Loucy (cell line): ENCODE measurements around the gene ABCA7.

Experiments used
- H2AFZ ChIP-seq: fragments of 200-600 bp; sonication (generic); 2 replicates; pipeline ENCODE4 v1.6.0; 2016; ENCODE audit warnings: antibody characterized with exemption, mild to moderate bottlenecking, low read length, moderate library complexity
- H3F3A ChIP-seq: fragments of 200-600 bp; 2 replicates; pipeline ENCODE4 v1.6.0; 2016; ENCODE audit warnings: antibody characterized with exemption, low read depth, mild to moderate bottlenecking
- H3K27me3 ChIP-seq: fragments of 200-600 bp; sonication (generic); 2 replicates; pipeline ENCODE4 v1.6.1; 2014; ENCODE audit warnings: low read length, mild to moderate bottlenecking; ENCODE audit not compliant: insufficient read depth, poor library complexity, severe bottlenecking
- H3K36me3 ChIP-seq: fragments of 200-600 bp; sonication (generic); 2 replicates; pipeline ENCODE4 v1.6.1; 2016; ENCODE audit warnings: low read length; ENCODE audit not compliant: insufficient read depth
- H3K4me1 ChIP-seq: fragments of 200-600 bp; sonication (generic); 2 replicates; pipeline ENCODE4 v1.5.1; 2014; ENCODE audit warnings: low read length, mild to moderate bottlenecking; ENCODE audit not compliant: insufficient read depth, poor library complexity, severe bottlenecking
- H3K4me2 ChIP-seq: fragments of 200-600 bp; sonication (generic); 2 replicates; pipeline ENCODE4 v1.6.0; 2014; ENCODE audit warnings: antibody characterized with exemption, low read length, low read depth, mild to moderate bottlenecking; ENCODE audit not compliant: poor library complexity, severe bottlenecking
- H3K4me3 ChIP-seq: fragments of 200-600 bp; sonication (generic); 2 replicates; pipeline ENCODE4 v1.5.1; 2014; ENCODE audit warnings: low read length, mild to moderate bottlenecking, mixed read lengths; ENCODE audit not compliant: poor library complexity, severe bottlenecking
- H3K79me2 ChIP-seq: fragments of 200-600 bp; sonication (generic); 2 replicates; pipeline ENCODE4 v1.6.1; 2014; ENCODE audit warnings: low read length; ENCODE audit not compliant: insufficient read depth
- H3K9ac ChIP-seq: fragments of 200-600 bp; sonication (generic); 2 replicates; pipeline ENCODE4 v1.6.0; 2014; ENCODE audit warnings: mild to moderate bottlenecking, low read depth, low read length, moderate library complexity; ENCODE audit not compliant: poor library complexity, severe bottlenecking
- H3K9me2 ChIP-seq: fragments of 200-600 bp; sonication (generic); replicated peaks from 2 replicates; pipeline ENCODE4 v1.6.1; 2016; ENCODE audit warnings: low read depth, low read length, mixed read lengths
- H3K9me3 ChIP-seq: fragments of 200-600 bp; sonication (generic); 2 replicates; pipeline ENCODE4 v1.6.1; 2014; ENCODE audit warnings: mild to moderate bottlenecking, antibody characterized with exemption, low read length, low read depth; ENCODE audit not compliant: insufficient read depth
- H4K20me1 ChIP-seq: fragments of 200-600 bp; sonication (generic); 2 replicates; pipeline ENCODE4 v1.6.0; 2014; ENCODE audit warnings: antibody characterized with exemption, low read length, mild to moderate bottlenecking; ENCODE audit not compliant: insufficient read depth, poor library complexity, severe bottlenecking
- EZH2phosphoT487 ChIP-seq: fragments of 200-600 bp; IDR thresholded peaks from 2 replicates; pipeline ENCODE4 v1.6.1; 2018; ENCODE audit warnings: antibody characterized with exemption, mild to moderate bottlenecking, moderate library complexity, borderline replicate concordance
- TF ChIP-seq, protein P1 (sequence below): fragments of 200-600 bp; sonication (generic); conservative IDR thresholded peaks from 2 replicates; pipeline ENCODE4 v1.5.1; 2014; ENCODE audit warnings: mild to moderate bottlenecking, antibody characterized with exemption, low read length

Gene ABCA7

DNA sequence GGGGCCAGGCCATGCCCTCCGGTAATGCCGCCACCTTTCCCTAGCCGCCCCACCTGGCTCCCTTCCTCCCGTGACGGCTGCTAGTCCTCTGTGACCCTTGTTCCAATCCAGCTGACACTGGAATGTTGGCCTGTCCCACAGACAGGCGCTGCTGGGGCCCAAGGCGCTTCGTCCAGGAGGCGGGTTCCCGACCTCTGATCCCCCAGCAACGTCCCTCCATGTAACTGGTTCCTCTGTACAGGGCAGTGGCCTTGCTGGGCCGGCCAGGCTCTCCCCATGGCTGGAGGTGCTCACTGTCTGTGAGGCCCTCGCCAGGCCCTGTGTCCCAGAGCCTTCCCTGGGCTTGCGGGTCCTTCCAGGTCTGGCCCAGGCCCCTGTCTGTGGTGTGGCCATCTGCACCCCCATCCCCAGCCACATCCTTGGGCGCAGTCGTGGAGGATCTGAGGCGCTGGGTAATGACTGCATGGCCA, 46.5 kb upstream of the ABCA7 start:
- Histone ChIP-seq H3K4me3 (no peak overlapping the region), H2AFZ (no peak overlapping the region), H4K20me1 (no peaks in the 10 kb centered on the region), H3K9me2 (no peaks in the 10 kb centered on the region), H3K9ac (no peak overlapping the region), H3K79me2 (no peaks in the 10 kb centered on the region), H3K36me3 (no peaks in the 10 kb centered on the region; the same call in 1 of the 2 replicates), H3F3A (no peaks in the 10 kb centered on the region; the same call in 1 of the 2 replicates), H3K4me1 (no peaks in the 10 kb centered on the region), H3K4me2 (no peak overlapping the region), H3K27me3 (no peaks in the 10 kb centered on the region), H3K9me3 (no peaks in the 10 kb centered on the region)
- TF ChIP-seq, protein P1, sequence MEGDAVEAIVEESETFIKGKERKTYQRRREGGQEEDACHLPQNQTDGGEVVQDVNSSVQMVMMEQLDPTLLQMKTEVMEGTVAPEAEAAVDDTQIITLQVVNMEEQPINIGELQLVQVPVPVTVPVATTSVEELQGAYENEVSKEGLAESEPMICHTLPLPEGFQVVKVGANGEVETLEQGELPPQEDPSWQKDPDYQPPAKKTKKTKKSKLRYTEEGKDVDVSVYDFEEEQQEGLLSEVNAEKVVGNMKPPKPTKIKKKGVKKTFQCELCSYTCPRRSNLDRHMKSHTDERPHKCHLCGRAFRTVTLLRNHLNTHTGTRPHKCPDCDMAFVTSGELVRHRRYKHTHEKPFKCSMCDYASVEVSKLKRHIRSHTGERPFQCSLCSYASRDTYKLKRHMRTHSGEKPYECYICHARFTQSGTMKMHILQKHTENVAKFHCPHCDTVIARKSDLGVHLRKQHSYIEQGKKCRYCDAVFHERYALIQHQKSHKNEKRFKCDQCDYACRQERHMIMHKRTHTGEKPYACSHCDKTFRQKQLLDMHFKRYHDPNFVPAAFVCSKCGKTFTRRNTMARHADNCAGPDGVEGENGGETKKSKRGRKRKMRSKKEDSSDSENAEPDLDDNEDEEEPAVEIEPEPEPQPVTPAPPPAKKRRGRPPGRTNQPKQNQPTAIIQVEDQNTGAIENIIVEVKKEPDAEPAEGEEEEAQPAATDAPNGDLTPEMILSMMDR, result no peak
- TF ChIP-seq EZH2phosphoT487, result no peak

DNA sequence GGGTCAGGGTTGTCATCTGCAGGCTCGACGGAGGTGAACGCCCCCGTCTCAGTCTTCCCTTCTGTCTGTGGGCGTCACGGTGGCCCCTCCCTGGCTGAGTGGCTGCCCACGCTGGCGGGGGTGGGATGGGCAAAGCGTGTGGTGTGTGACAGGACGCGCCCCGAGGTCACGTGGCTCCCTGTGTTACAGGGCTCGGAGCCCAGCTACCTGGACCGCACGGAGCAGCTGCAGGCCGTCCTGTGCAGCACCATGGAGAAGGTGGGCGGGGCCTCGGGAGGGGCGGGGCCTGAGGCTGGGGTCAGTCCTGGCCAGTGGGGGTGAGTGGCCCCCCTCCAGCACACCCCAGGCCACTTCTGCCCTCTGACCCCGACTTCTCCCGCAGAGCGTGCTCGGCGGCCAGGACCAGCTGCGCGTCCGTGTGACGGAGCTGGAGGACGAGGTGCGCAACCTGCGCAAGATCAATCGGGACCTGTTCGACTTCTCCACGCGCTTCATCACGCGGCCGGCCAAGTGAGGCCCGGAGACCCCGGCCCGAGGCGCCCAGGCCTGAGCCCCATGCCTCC, 46.0 kb upstream of the ABCA7 start:
- Histone ChIP-seq H3K4me3 (no peak overlapping the region), H3K9me3 (no peaks in the 10 kb centered on the region), H3K9me2 (no peaks in the 10 kb centered on the region), H2AFZ (no peak overlapping the region), H3K79me2 (no peaks in the 10 kb centered on the region), H3K4me2 (no peak overlapping the region), H3K27me3 (no peaks in the 10 kb centered on the region), H3K36me3 (no peaks in the 10 kb centered on the region; the same call in 1 of the 2 replicates), H4K20me1 (no peaks in the 10 kb centered on the region), H3F3A (no peaks in the 10 kb centered on the region; the same call in 1 of the 2 replicates), H3K9ac (no peak overlapping the region), H3K4me1 (no peaks in the 10 kb centered on the region)
- TF ChIP-seq, protein P1, result no peak
- TF ChIP-seq EZH2phosphoT487, result no peak

DNA sequence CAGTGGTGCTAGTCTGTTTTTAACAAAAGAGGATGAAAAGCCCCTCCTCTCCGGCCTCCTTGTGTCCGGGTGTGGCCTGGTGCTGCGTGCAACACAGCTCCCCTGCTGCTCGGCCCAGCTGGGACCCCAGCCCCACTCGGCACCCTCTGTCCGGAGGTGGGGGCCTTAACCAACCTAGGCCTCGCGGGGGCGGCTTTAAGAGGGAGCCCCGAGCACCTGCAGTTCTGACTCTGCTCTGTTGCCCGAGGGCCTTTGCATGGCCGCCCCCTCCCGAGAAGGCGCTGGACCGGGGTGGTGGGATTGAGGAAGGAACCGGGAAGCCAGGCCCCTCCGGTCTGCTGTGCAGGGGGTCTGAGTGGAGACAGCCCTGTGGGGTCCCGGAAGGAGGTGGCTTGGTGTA, 45.4 kb upstream of the ABCA7 start:
- no peak overlapping the region for H3K4me2 ChIP-seq
- H3K4me1 ChIP-seq, result no peaks in the 10 kb centered on the region
- no peaks in the 10 kb centered on the region; the same call in 1 of the 2 replicates for H3F3A ChIP-seq
- no peak overlapping the region for H2AFZ ChIP-seq
- no peaks in the 10 kb centered on the region for H3K9me2 ChIP-seq
- no peaks in the 10 kb centered on the region for H3K9me3 ChIP-seq
- no peaks in the 10 kb centered on the region; the same call in 1 of the 2 replicates for H3K36me3 ChIP-seq
- no peaks in the 10 kb centered on the region for H4K20me1 ChIP-seq
- no peak for TF ChIP-seq EZH2phosphoT487
- TF ChIP-seq, protein P1, result no peak
- no peak overlapping the region for H3K9ac ChIP-seq
- H3K27me3 ChIP-seq, result no peaks in the 10 kb centered on the region
- H3K79me2 ChIP-seq, result no peaks in the 10 kb centered on the region
- no peak overlapping the region for H3K4me3 ChIP-seq
